GM23338 (cell line): Measurements from ENCODE around the gene SLC18A2. TPM values are rescaled to one million over a fixed set of nuclear protein-coding genes. Genes with fewer than 3 reads are reported as not detected.

Experiments used
- ATAC-seq: fragments of 200-7000 bp; cut with Tn5 transposase; 3 replicates; pipeline ENCODE4 v1.9.1; 2020
- DNase-seq: peaks from one replicate; pipeline ENCODE4 v3.0.0-alpha.2; 2015; ENCODE audit warnings: low spot score
- H2AFZ ChIP-seq: fragments of 200-600 bp; sonication (generic); 2 replicates; pipeline ENCODE4 v1.8.0; 2016; ENCODE audit warnings: antibody characterized with exemption, mild to moderate bottlenecking, moderate library complexity
- H3F3A ChIP-seq: fragments of 200-600 bp; sonication (generic); replicated peaks from 2 replicates; pipeline ENCODE4 v1.8.0; 2017; ENCODE audit warnings: antibody characterized with exemption, mixed run types, low read depth
- H3K27ac ChIP-seq: fragments of 200-600 bp; sonication (generic); 2 replicates; pipeline ENCODE4 v1.6.1; 2016; ENCODE audit warnings: low read depth
- H3K27me3 ChIP-seq: fragments of 200-600 bp; sonication (generic); 2 replicates; pipeline ENCODE4 v1.8.0; 2016; ENCODE audit warnings: mild to moderate bottlenecking, mixed run types, moderate library complexity; ENCODE audit not compliant: insufficient read depth
- H3K36me3 ChIP-seq: fragments of 200-600 bp; sonication (generic); 2 replicates; pipeline ENCODE4 v1.8.0; 2016; ENCODE audit warnings: mild to moderate bottlenecking; ENCODE audit not compliant: insufficient read depth
- H3K4me1 ChIP-seq: fragments of 200-600 bp; sonication (generic); 2 replicates; pipeline ENCODE4 v1.8.0; 2016; ENCODE audit warnings: mild to moderate bottlenecking, moderate library complexity; ENCODE audit not compliant: insufficient read depth
- H3K4me2 ChIP-seq: fragments of 200-600 bp; sonication (generic); 2 replicates; pipeline ENCODE4 v1.7.1; 2017; ENCODE audit warnings: mixed run types
- H3K4me3 ChIP-seq: fragments of 200-600 bp; sonication (generic); 2 replicates; pipeline ENCODE4 v1.6.1; 2016; ENCODE audit warnings: mixed run types
- H3K79me2 ChIP-seq: fragments of 200-600 bp; sonication (generic); replicated peaks from 2 replicates; pipeline ENCODE4 v1.8.0; 2017; ENCODE audit warnings: mild to moderate bottlenecking; ENCODE audit not compliant: insufficient read depth
- H3K9me2 ChIP-seq: fragments of 200-600 bp; sonication (generic); 2 replicates; pipeline ENCODE4 v1.8.0; 2017; ENCODE audit not compliant: insufficient read depth
- H4K20me1 ChIP-seq: fragments of 200-600 bp; sonication (generic); replicated peaks from 2 replicates; pipeline ENCODE4 v1.8.0; 2017; ENCODE audit warnings: mild to moderate bottlenecking; ENCODE audit not compliant: insufficient read depth
- H3K27ac Mint-ChIP-seq: 2 replicates; pipeline ENCODE4 v1.8.0; 2020; ENCODE audit warnings: inconsistent platforms, mild to moderate bottlenecking, moderate library complexity, mixed read lengths
- H3K27me3 Mint-ChIP-seq: 3 replicates; pipeline ENCODE4 v1.8.0; 2022; ENCODE audit warnings: low read depth, mild to moderate bottlenecking, moderate library complexity, mixed read lengths, inconsistent platforms; ENCODE audit not compliant: insufficient read depth, poor library complexity
- H3K36me3 Mint-ChIP-seq: 3 replicates; pipeline ENCODE4 v1.8.0; 2021; ENCODE audit warnings: low read depth, mild to moderate bottlenecking, inconsistent platforms, moderate library complexity, mixed read lengths
- H3K4me1 Mint-ChIP-seq: 3 replicates; pipeline ENCODE4 v1.8.0; 2020; ENCODE audit warnings: mild to moderate bottlenecking, inconsistent platforms, mixed read lengths
- H3K4me3 Mint-ChIP-seq: 3 replicates; pipeline ENCODE4 v1.8.0; 2021; ENCODE audit warnings: moderate library complexity, mild to moderate bottlenecking, inconsistent platforms, mixed read lengths
- H3K9me3 Mint-ChIP-seq: 3 replicates; pipeline ENCODE4 v1.8.0; 2020; ENCODE audit warnings: moderate library complexity, mild to moderate bottlenecking, inconsistent platforms, mixed read lengths
- CREB1 ChIP-seq: fragments of 250-450 bp; sonication (Bioruptor Pico); IDR thresholded peaks from 2 replicates; pipeline ENCODE4 v1.5.0; 2020; ENCODE audit warnings: low read depth, mild to moderate bottlenecking, moderate library complexity
- CTCF ChIP-seq, 2 experiments: fragments of 200-600 bp in 1 of 2; sonication (generic) in 1 of 2; conservative IDR thresholded peaks; 2 replicates each; pipeline versions ENCODE4 v1.5.1 to v1.6.1; 2016 to 2017; ENCODE audit warnings: antibody characterized with exemption in 2 of 2, low read depth in 2 of 2, mild to moderate bottlenecking in 2 of 2, moderate library complexity in 1 of 2
- ETS1 ChIP-seq: IDR thresholded peaks from 2 replicates; pipeline ENCODE4 v1.6.1; 2016; ENCODE audit warnings: antibody characterized with exemption
- EZH2phosphoT487 ChIP-seq: fragments of 200-600 bp; sonication (generic); IDR thresholded peaks from one replicate; pipeline ENCODE4 v1.8.1; 2018; ENCODE audit warnings: antibody characterized with exemption; ENCODE audit not compliant: unreplicated experiment
- JUNB ChIP-seq: IDR thresholded peaks from one replicate; pipeline ENCODE4 v1.6.1; 2016; ENCODE audit warnings: antibody characterized with exemption; ENCODE audit not compliant: unreplicated experiment
- NANOG ChIP-seq: IDR thresholded peaks from 2 replicates; pipeline ENCODE4 v1.6.1; 2016; ENCODE audit warnings: antibody characterized with exemption, borderline replicate concordance
- POLR2AphosphoS5 ChIP-seq: IDR thresholded peaks from 2 replicates; pipeline ENCODE4 v1.6.1; 2016; ENCODE audit warnings: antibody characterized with exemption, low read depth
- REST ChIP-seq: IDR thresholded peaks from one replicate; pipeline ENCODE4 v1.6.1; 2018; ENCODE audit warnings: antibody characterized with exemption; ENCODE audit not compliant: unreplicated experiment
- STAT1 ChIP-seq: IDR thresholded peaks from one replicate; pipeline ENCODE4 v1.6.1; 2016; ENCODE audit warnings: antibody characterized with exemption; ENCODE audit not compliant: unreplicated experiment
- ZNF114 ChIP-seq: fragments of 250-450 bp; sonication (Bioruptor Pico); IDR thresholded peaks from 2 replicates; pipeline ENCODE4 v1.5.0; 2020; ENCODE audit warnings: mild to moderate bottlenecking, moderate library complexity
- polyA plus RNA-seq: library from polyadenylated mRNA; unstranded; fragments of >200 nt; fragmentation: Nextera tagmentation; extraction: Ambion mirVana; gene quantifications from 2 replicates; pipeline ENCODE4 v1.2.1, GENCODE V29; 2016
- total RNA-seq: library from RNA; depleted of rRNA; stranded (reverse); fragments of >200 nt; shearing (Covaris generic); gene quantifications from 2 replicates; pipeline ENCODE4 v1.2.3, GENCODE V29; 2014

SLC18A2 gene
- total and polyA plus RNA-seq, 2 experiments from 2014 or later, result 4.3 to 8.7 TPM

- no peak for TF ChIP-seq REST
- no peak for TF ChIP-seq CREB1 (CRISPR knock-in tag)
- TF ChIP-seq NANOG, result no peak
- TF ChIP-seq POLR2AphosphoS5, result no peak
Measured at GRCh38 chr10:117264782-117265181, 23.9 kb downstream of the SLC18A2 start (continued).

- no peak overlapping the region for H3K4me3 ChIP-seq
- no peaks in the 10 kb centered on the region for H3K27me3 ChIP-seq
- DNase-seq (no peak), ATAC-seq (no peak)
- no peak overlapping the region for H3K4me2 ChIP-seq
- no peak overlapping the region for H3K27ac ChIP-seq
- no peaks in the 10 kb centered on the region for H4K20me1 ChIP-seq
- no peaks in the 10 kb centered on the region for H3K36me3 ChIP-seq
- H3K4me1 Mint-ChIP-seq, result peaks cover under 1% of the 10 kb centered on the region; the same call in 1 of the 3 replicates
- peaks cover 3% of the 10 kb centered on the region; the same call in 1 of the 3 replicates for H3K36me3 Mint-ChIP-seq
- TF ChIP-seq STAT1, result no peak
- no peak for TF ChIP-seq EZH2phosphoT487
- no peak for TF ChIP-seq POLR2AphosphoS5
- no peak for TF ChIP-seq ETS1
- H3K4me3 Mint-ChIP-seq, result no peak overlapping the region
- no peaks in the 10 kb centered on the region for H3K4me1 ChIP-seq
- H3K27me3 Mint-ChIP-seq, result peaks cover 7% of the 10 kb centered on the region
- H3K27ac Mint-ChIP-seq, result no peak overlapping the region
- H3K9me2 ChIP-seq, result no peaks in the 10 kb centered on the region
- H2AFZ ChIP-seq, result no peak overlapping the region
- no peaks in the 10 kb centered on the region for H3K9me3 Mint-ChIP-seq
- H3K79me2 ChIP-seq, result no peaks in the 10 kb centered on the region
- H3F3A ChIP-seq, result no peaks in the 10 kb centered on the region
Measured at GRCh38 chr10:117266400-117266799, 25.5 kb downstream of the SLC18A2 start.

GRCh38 chr10:117266812-117267211 is 25.9 kb downstream of the SLC18A2 start:
- peaks cover 3% of the 10 kb centered on the region; the same call in 1 of the 3 replicates for H3K36me3 Mint-ChIP-seq
- H3K4me1 Mint-ChIP-seq, result peaks cover 2% of the 10 kb centered on the region; the same call in 1 of the 3 replicates

More at GRCh38 chr10:117266812-117267211, 25.9 kb downstream of the SLC18A2 start:
- Histone ChIP-seq H3K4me1 (no peaks in the 10 kb centered on the region), H2AFZ (no peak overlapping the region), H3K36me3 (no peaks in the 10 kb centered on the region), H3F3A (no peaks in the 10 kb centered on the region), H3K79me2 (no peaks in the 10 kb centered on the region), H3K4me3 (no peak overlapping the region), H3K4me2 (no peak overlapping the region), H3K9me2 (no peaks in the 10 kb centered on the region), H4K20me1 (no peaks in the 10 kb centered on the region), H3K27ac (no peak overlapping the region), H3K27me3 (no peaks in the 10 kb centered on the region)
- Mint-ChIP-seq H3K27me3 (peaks cover 7% of the 10 kb centered on the region), H3K4me3 (no peak overlapping the region), H3K9me3 (no peaks in the 10 kb centered on the region), H3K27ac (no peak overlapping the region)
- no peak for ATAC-seq
- TF ChIP-seq ETS1 (no peak), JUNB (no peak), ZNF114 (no peak), EZH2phosphoT487 (no peak), CTCF (conservative IDR thresholded peaks at IDR 0.05; ENCODE audit: low read depth in 2 of 2) (no peak), CREB1 (CRISPR knock-in tag) (no peak)
- no peak for DNase-seq
